Thyroid gland (tissue), 4 donors: ENCODE data around the gene HHAT.

Experiments
- CTCF ChIP-seq, 6 experiments: fragments of 200-600 bp in 3 of 6; fragments of 450-650 bp in 3 of 6; sonication (generic) in 3 of 6; IDR thresholded peaks; one replicate each; pipeline ENCODE4 v1.5.1; 2016 to 2019; ENCODE audit warnings: antibody characterized with exemption in 6 of 6, mild to moderate bottlenecking in 2 of 6, inconsistent platforms in 1 of 6, moderate library complexity in 1 of 6
- POLR2A ChIP-seq, 2 donors: fragments of 450-650 bp; IDR thresholded peaks; one replicate each; pipeline ENCODE4 v1.6.1; 2017; ENCODE audit warnings: antibody characterized with exemption in 2 of 2, mild to moderate bottlenecking in 2 of 2, moderate library complexity in 1 of 2

GRCh38 chr1:210298936-210299335 is 29.8 kb upstream of the HHAT start:
- TF ChIP-seq CTCF (IDR thresholded peaks at IDR 0.05): no peak
- no peak for TF ChIP-seq POLR2A (IDR thresholded peaks at IDR 0.05)
